Colonic mucosa (tissue), 4 donors: ENCODE data around the gene PKHD1. TPM values are rescaled to one million over a fixed set of nuclear protein-coding genes. Genes with fewer than 3 reads are reported as not detected.

Source experiments
- DNase-seq: peaks from one replicate; pipeline ENCODE4 v3.0.0-alpha.2; 2020
- H3K27ac ChIP-seq: fragments of 200-600 bp; one replicate; pipeline ENCODE4 v1.8.0; 2021
- H3K27me3 ChIP-seq: fragments of 200-600 bp; one replicate; pipeline ENCODE4 v1.8.0; 2021
- H3K36me3 ChIP-seq: fragments of 200-600 bp; one replicate; pipeline ENCODE4 v1.8.0; 2021
- H3K4me1 ChIP-seq: fragments of 200-600 bp; one replicate; pipeline ENCODE4 v1.8.0; 2021; ENCODE audit warnings: mild to moderate bottlenecking
- H3K4me3 ChIP-seq: fragments of 200-600 bp; one replicate; pipeline ENCODE4 v1.8.0; 2021
- H3K9ac ChIP-seq, 2 donors: one replicate each; pipeline ENCODE4 v1.7.0; 2013; ENCODE audit warnings: control low read depth in 2 of 2, low read depth in 2 of 2, low read length in 2 of 2
- H3K9me3 ChIP-seq: fragments of 200-600 bp; one replicate; pipeline ENCODE4 v1.8.0; 2021
- intact Hi-C: fragments of 100-400 bp; cut with DNase I; formaldehyde crosslinking; loops from one replicate; pipeline ENCODE4 v1.14.1; 2022
- total RNA-seq, 2 donors: library from RNA; stranded (reverse); fragmentation: NEBNext Ultra II Directional in 1 of 2; extraction: Animal tissue kit (Norgen Biotek cat#: 25700) in 1 of 2; gene quantifications; one replicate each; pipeline ENCODE4 v1.2.1, GENCODE V29; 2021
- TF ChIP-seq, protein P1 (sequence below): fragments of 200-600 bp; IDR thresholded peaks from one replicate; pipeline ENCODE4 v1.8.0; 2022; ENCODE audit warnings: antibody characterized with exemption, mild to moderate bottlenecking
- donor health status: healthy.
- donor health status: DM: no; HTN: no; CAD: no.
- donor health status: DM: no; HTN: no; CAD: no.

Gene PKHD1
- total RNA-seq, 2 donors from 2014 or later, result 0.08 to 0.10 TPM

DNA sequence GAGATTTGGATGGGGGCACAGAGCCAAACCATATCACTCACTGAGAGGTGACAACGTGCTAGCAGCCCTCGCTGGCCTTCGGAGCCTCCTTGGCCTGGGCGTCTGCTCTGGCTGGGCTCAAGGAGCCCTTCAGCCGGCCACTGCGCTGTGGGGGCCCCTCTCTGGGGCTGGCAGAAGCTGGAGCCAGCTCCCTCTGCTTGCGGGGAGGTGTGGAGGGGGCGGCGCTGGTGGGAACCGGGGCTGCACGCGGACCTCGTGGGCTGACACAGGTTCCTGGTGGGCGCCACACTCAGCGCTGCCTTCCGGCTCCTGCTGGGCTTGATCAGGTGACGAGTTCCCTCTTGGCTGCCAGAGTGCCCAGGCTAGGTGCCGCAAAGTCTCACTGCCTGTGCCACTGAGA, 489.2 kb downstream of the PKHD1 start:
- intact Hi-C loops, result no loop called here
- Histone ChIP-seq H3K4me3 (no peak overlapping the region), H3K36me3 (no peaks in the 10 kb centered on the region), H3K27me3 (no peaks in the 10 kb centered on the region), H3K9ac (no peak overlapping the region), H3K27ac (no peak overlapping the region), H3K4me1 (no peaks in the 10 kb centered on the region), H3K9me3 (no peaks in the 10 kb centered on the region)
- DNase-seq, result no peak
- TF ChIP-seq, protein P1, sequence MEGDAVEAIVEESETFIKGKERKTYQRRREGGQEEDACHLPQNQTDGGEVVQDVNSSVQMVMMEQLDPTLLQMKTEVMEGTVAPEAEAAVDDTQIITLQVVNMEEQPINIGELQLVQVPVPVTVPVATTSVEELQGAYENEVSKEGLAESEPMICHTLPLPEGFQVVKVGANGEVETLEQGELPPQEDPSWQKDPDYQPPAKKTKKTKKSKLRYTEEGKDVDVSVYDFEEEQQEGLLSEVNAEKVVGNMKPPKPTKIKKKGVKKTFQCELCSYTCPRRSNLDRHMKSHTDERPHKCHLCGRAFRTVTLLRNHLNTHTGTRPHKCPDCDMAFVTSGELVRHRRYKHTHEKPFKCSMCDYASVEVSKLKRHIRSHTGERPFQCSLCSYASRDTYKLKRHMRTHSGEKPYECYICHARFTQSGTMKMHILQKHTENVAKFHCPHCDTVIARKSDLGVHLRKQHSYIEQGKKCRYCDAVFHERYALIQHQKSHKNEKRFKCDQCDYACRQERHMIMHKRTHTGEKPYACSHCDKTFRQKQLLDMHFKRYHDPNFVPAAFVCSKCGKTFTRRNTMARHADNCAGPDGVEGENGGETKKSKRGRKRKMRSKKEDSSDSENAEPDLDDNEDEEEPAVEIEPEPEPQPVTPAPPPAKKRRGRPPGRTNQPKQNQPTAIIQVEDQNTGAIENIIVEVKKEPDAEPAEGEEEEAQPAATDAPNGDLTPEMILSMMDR, result no peak

DNA sequence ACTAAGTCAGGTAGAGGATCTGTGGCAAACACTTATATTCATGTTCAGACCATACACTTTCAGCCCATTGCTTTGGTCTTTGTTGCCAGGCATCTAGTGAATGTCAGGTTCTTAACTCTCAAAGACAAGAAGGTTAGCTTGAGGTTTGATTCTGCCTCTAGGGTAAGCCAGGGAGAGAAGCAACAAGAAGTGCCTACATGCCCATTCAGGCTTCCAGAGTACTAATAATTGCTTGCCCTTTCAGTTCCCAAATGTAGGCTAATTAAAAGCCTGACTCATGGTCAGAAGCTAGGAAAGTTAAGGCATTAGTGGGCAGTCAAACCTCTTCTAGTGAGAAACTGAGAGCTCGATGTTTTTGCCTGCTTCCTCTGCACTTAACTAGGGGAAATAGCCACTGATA, 492.4 kb downstream of the PKHD1 start:
- Histone ChIP-seq H3K9ac (no peak overlapping the region), H3K4me1 (no peaks in the 10 kb centered on the region), H3K9me3 (no peaks in the 10 kb centered on the region), H3K27ac (no peak overlapping the region), H3K36me3 (no peaks in the 10 kb centered on the region), H3K4me3 (no peak overlapping the region), H3K27me3 (no peaks in the 10 kb centered on the region)
- intact Hi-C loops, result no loop called here
- no peak for DNase-seq
- TF ChIP-seq, protein P1, result no peak

DNA sequence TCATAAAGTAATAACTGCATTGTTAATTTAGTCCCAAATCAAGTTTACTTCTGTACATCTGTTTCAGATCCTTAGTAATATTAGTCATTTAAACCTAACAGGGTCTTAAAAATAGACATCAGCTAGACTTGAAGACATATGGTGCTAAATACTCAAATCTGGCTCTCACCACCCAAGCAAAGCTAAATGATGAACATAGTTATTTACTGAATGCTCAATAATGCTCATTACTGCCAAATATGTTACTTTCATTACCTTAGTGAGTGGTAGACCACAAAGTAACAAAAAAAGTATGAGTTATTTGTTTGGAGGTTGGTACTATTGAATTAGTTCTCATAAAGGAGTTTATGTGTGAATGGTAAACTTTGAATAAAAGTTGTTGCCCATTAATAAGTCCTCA, 502.1 kb downstream of the PKHD1 start:
- TF ChIP-seq, protein P1, result no peak
- DNase-seq, result no peak
- H3K9me3 ChIP-seq, result no peaks in the 10 kb centered on the region
- no peak overlapping the region for H3K9ac ChIP-seq
- intact Hi-C loops, result no loop called here
- H3K27ac ChIP-seq, result no peak overlapping the region
- no peak overlapping the region for H3K4me3 ChIP-seq
- H3K36me3 ChIP-seq, result no peaks in the 10 kb centered on the region
- no peaks in the 10 kb centered on the region for H3K4me1 ChIP-seq
- H3K27me3 ChIP-seq, result no peaks in the 10 kb centered on the region

DNA sequence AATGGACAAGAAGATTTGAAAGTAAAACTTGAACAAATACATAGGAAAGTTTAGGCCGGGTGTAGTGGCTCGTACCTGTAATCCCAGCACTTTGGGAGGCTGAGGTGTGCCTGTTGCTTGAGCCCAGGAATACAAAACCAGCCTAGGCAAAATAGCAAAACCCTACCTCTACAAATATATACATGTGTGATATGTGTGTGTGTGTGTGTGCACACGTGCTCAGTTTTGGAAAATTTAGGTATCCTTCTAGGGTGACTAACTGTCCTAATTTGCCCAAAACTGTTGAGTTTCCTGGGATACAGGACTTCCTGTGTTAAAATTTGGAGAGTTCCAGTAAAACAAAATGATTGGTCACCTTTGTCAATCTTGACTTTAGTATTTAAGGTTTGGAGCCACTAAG, 503.2 kb downstream of the PKHD1 start:
- TF ChIP-seq, protein P1, result no peak
- Histone ChIP-seq H3K4me3 (no peak overlapping the region), H3K36me3 (no peaks in the 10 kb centered on the region), H3K27me3 (no peaks in the 10 kb centered on the region), H3K9me3 (no peaks in the 10 kb centered on the region), H3K4me1 (no peaks in the 10 kb centered on the region), H3K9ac (no peak overlapping the region), H3K27ac (no peak overlapping the region)
- intact Hi-C loops, result no loop called here
- DNase-seq, result no peak

DNA sequence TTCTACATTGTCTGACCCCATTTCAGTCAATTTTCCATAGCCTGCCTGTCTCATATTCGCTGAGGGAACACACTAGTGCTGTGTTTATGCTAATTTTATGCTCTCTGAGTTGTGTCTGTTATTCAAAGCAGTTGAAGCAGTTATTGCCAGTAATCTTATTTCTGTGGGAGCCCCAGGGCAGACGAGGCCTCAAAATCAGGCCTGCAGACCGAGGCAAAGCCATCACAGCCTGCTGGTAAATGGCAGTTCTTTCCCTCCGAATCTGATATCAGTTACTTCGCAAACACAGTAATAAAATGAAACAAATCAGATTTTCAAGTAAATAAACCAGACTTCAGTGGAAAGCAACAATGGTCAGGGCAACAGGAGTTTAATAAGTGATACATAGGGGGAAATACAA, 508.4 kb downstream of the PKHD1 start:
- Histone ChIP-seq H3K4me1 (no peaks in the 10 kb centered on the region), H3K27me3 (no peaks in the 10 kb centered on the region), H3K9me3 (no peaks in the 10 kb centered on the region), H3K36me3 (no peaks in the 10 kb centered on the region), H3K4me3 (no peak overlapping the region), H3K27ac (no peak overlapping the region), H3K9ac (no peak overlapping the region)
- intact Hi-C loops, result no loop called here
- TF ChIP-seq, protein P1, result no peak
- no peak for DNase-seq

DNA sequence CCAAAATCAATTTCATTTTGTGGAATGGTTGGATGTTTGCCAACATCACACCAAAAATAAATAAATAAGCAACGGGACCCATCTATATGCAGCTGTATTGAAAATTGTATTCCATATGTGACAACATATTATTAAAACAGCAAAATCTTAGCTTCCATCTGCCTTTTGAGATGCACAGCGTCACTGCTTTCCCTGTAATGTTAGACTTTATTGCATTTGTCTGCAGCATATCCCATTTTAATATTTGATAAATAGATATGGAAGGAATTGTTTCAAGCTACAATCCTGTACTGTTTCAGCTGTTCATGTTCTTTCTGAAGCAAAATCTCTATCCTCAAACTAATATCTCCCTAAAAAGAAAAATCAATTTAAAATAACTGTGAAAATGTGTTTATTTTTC, 509.1 kb downstream of the PKHD1 start:
- no peak overlapping the region for H3K27ac ChIP-seq
- intact Hi-C loops, result no loop called here
- H3K36me3 ChIP-seq, result no peaks in the 10 kb centered on the region
- no peak overlapping the region for H3K9ac ChIP-seq
- no peak overlapping the region for H3K4me3 ChIP-seq
- TF ChIP-seq, protein P1, result no peak
- DNase-seq, result no peak
- H3K9me3 ChIP-seq, result no peaks in the 10 kb centered on the region
- H3K27me3 ChIP-seq, result no peaks in the 10 kb centered on the region
- H3K4me1 ChIP-seq, result no peaks in the 10 kb centered on the region
